Measurements from ENCODE around the gene RAMP3.
"Not testable (repeated sequence)": the region's sequence is repeated elsewhere in the genome, so short reads cannot be mapped to it uniquely, and the experiment has no call there.

Gene RAMP3

DNA sequence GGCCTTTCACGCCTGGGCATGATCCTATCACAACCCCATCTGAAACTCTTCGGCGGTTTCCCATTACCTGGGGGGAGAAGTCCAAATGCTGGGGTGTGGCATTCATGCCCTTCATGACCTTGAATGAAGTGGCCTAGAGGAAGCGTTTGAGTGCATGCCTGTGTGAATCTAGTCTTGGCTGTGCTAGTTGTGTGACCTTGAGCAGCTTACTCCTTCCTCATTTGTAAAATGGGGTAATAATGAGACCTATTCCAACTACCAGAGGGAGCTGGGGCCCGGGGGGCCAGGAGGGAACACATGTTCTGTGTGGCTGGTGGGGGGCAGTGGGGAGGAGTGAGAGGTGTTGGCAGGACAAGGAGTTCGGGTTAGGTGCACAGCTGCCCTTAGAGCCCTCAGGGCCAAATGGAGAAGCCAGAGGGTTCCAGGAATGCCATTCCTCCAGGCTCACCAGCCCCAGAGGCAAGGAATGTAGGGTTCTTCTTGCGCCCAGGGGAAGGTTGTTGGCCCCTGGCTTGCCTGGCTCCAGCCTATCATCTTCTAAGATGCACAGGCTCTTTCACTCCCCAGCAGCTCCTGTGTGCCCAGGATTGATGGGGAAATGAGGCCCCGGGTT lies 24.8 kb upstream of the RAMP3 start:
- no peak for DNase-seq (ENCODE audit: low read depth)

DNA sequence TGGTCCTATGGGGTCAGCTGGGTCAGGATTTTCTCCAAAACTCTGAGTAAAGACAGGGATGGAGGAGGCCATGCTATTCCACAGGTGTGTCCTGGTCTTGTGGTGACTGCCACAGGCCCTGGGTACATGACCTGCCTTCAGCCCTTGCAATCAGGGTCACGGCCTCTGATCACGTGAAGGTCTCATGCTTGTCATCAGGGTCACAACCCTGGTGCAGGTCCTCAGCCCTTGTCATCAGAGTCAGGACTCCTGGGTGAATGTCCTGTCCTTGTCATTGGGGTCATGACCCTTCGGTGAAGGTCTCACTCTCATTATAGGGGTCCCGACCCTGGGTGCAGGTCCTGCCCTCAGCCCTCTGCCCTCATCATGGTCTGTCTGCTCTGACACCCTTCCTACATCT lies 24.2 kb upstream of the RAMP3 start:
- no peak for DNase-seq (ENCODE audit: low read depth)

DNA sequence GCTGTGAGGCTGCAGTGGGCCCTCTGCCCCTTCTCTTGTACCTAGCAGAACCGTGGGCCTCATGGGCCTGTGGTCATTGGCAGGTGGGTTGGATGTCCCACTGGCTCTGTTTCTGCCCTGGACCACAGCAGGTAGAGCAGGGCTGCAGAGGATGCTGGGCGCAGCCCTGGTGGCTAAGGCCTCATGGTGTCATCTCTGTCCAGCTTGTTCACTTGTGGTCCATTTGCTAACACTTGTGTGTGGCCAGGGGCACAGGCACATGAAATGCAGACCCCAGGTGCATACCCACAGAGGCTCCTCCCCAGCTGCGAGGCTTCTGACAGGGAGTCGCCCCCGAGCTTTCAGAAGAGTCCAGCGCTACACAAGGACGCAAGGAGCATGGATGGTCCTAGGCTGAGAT lies 23.7 kb upstream of the RAMP3 start:
- no peak for DNase-seq (ENCODE audit: low read depth)

DNA sequence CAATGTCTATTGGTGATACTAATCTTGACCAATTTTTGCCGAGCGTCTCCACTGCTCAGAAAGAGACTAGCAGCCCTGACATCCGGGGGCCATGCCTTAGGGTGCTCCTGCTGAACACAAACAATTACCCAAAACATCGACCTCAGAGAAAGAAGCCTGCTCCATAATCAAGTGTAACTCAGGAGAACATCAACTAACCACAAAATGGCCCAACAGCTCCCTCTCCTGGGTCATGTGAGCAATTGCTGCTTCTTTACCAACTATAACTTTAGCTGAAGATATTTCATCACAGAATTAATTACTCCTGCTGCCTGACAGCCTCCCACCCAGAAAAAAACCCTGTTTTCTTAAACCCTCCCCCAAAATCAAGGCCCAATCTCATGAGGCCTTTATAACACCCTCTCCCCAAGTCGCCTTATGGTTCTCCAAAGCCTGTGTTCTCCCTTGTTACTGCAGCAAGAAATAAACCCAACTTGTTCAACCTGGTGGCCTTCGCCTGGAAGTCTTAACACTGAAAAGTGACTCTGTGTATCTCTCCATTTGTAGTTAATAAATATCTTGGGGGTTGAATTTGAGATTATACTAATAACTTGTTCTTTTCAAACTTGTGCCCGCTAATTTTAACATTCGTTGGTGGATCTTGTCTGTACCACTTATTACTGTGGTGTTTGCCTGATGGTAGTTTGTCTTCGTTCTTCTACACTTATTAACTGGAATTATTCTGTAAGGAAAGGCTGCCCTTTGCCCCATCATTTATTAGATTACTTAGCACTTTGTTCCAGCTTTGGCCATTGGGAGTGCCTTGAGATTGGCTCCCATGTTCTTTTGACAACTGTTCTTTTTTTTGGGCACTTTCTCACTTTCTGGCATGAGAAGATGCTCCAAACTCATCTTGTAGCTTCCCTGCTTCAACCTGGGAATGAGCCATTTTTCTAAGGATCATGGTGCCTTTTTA lies 21.2 kb upstream of the RAMP3 start:
- peak; percentile 48 for DNase-seq (ENCODE audit: low read depth)

DNA sequence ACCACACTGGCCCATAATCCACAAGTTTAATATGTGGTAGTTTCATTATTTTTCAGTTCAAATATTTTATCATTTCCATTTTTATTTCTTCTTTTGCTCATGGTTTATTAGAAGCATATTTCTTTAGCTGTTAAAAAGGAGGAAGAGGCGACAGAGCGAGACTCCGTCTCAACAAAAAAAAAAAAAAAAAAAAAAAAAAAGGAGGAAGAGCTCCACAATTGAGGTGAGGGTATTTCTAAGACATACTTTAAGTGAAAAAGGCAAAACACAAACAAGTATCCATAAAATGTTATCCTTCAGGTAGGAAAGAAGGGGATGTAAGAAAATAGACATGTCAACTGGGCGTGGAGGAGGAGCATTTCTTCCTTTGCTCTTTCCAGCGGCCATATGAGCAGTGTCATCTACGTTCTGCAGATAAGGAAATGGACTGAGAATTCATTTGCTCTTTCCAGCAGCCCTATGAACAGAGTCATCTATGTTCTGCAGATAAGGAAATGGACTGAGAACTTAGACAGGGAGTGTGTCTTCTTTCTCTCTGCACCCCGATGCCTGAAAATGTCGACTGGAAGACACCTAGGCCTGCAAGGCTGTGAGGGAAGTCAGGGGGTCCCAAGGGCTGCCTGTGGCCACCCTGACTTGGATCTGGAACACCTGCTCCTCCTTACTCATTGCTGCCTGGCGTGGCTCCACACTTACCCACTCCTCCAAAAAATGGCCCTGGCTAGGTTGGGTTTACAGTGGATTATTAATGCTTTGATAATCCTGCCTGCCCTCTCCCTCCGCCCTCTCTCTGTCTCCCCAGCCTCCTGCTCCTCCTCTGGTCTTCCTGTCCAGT lies 18.9 kb upstream of the RAMP3 start:
- DNase-seq (ENCODE audit: low read depth): no peak

DNA sequence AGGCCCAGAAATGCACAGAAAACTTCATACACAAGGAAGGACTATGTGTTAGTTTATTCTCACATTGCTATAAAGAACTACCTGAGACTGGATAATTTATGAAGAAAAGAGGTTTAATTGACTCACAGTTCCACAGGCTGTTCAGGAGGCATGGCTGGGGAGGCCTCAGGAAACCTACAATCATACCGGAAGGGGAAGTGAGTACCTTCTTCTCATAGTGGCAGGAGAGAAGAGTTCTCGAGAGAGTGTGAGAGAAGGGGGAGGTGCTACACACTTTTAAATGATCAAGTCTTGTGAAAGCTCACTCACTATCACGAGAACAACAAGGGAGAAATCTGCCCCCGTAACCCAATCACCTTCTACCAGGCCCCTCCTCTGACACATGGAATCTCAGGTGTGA lies 16.8 kb upstream of the RAMP3 start:
- DNase-seq (ENCODE audit: low read depth): no peak

DNA sequence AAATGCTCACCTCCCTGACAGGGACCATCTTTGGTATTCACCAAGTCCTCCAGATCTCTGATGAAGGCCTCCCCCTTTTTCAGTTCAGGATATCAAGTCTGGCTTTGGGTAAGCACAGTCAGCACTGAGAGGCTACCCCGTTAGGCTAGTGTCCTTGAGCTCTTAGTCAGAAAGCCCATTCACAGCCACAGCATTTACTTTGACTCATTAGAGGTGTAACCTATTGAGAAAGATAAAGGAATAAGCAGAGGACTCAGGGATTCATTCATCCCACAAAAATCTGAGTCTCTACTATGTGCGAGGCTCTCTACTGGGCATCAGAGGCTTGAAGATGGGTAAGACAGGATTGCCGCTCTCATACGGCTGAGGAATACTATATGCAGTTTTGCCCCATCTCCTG lies 14.0 kb upstream of the RAMP3 start:
- no peak for DNase-seq (ENCODE audit: low read depth)

DNA sequence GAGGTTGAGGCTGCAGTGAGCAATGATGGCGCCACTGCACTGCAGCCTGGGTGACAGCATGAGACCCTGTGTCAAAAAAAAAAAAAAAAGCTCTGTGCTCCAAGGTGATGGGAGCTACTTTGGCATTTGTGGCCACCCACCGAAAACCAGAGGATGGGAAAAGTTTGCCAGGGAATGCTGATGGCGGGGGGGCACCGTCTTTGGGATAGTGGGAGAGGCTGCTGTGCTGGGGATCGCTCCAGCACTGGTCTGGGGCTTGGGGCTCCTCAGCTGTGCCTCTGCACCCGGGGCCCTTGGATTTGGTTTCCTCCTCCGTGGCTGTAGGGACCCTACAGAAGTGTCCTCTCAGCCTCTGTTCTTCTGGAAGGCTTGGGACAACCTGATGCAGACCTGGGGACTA lies 11.7 kb upstream of the RAMP3 start:
- DNase-seq (ENCODE audit: low read depth): no peak

DNA sequence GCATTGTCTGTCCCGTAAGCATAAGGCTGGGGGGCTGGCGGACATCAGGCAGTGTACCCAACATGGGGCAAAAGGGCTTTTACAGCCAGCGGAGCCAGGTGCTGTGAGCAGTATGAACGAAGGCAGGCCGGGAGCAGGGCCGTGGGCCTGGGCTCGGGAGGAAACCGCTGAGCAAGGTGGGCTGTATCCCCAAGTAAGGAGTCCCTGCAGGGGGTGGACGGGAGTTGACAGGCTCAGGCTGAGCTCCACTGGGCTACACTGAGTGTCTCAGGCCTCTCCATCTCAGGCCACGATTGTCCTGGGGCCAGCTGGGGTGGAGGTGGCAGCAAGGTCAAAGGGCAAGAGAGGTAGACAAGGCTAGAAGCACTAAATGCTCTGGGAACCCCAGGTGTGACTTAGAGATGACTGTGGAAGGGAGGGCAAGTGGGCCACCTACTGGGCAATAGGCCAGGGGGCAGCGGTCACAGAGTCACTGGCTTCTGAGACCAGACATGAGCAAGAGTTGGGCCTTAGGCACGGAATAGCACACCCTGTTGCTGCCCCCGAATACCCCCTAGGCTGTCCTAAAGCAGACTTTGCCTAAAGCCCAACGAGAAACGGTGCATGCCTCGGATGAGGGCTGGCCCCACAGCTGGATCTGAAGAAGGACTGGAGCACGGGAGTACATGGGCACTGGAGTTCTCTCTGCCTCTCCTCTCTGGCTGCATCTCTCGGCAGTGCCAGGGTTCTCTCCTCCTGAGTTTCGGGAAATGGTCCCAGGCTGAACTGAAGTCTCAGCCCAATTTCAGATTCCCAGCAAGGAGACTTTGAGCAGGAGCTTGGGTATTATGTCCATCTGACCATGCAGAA lies 10.8 kb upstream of the RAMP3 start:
- no peak for DNase-seq (ENCODE audit: low read depth)

DNA sequence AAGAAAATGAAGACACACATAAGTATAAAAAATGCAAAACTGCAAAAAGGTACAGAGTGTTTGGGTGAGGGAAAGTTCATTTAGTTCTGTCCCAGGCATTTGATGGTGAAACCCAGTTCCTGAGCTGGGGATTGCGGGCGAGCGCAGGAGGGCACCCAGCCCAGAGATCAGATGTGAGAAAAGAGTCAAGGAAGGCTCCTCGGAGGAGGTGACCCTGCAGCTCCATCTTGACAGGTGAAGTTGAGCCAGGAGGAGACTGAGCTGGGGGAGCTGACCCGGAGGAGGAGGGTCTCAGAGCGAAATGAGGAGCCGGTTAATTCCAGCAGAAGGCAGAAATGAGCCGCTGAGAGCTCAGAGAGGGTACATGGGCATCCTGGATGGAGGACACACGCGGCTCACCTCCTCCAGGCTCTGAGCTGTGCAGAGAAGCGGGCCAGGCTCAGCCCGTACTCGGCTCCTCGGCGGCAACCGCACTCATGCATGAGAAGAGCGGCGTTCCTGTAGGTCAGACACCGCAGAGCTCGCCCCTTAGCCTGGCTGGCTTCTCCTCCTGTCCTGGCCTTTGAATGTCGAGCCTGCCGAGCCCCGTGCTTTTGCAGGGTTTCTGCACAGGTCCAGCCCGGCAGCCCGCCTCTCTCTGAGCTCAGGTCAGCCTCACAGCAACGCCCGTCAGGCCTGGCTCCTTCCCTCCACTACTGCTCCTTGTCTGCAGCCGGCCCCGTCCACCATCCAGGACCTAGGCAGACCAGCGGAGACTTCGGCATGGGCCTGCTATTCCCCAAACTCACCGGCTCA lies 9.5 kb upstream of the RAMP3 start:
- DNase-seq (ENCODE audit: low read depth): no peak

DNA sequence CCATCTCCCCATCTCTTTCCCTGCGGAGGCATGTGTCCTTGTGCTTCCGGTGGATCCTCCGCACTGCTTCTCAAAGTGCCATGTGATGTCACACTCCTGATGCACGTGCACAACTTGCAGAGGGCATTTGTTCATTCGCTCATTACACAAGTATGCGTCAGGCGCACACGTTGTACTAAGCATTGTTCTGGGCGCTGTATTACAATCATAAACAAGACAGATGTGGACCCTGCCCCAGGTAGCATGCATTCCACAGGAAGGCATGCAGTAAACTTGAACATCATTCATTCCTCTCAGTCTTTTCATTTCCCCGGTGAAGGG lies 9.0 kb upstream of the RAMP3 start:
- no peak for DNase-seq (ENCODE audit: low read depth)

DNA sequence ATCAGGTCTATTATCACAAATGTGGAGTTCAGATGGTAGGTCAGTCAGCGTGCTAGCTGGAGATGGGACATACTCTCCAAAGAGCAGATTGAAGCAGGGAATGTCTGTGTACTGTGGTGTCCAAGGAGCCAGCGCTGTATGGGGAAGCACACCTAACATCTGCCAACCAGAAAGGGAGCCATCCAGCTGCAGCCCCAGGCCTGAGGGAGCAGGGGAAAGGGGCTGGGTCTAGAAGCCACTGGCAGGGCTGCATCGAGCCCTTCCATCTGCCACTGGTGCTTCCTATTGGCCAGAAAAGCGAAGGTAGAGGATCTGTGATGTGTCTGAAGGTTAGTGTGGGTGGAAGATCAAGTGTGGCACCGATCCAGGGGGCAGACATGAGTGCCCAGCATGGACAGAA lies 8.0 kb upstream of the RAMP3 start:
- DNase-seq (ENCODE audit: low read depth): no peak

DNA sequence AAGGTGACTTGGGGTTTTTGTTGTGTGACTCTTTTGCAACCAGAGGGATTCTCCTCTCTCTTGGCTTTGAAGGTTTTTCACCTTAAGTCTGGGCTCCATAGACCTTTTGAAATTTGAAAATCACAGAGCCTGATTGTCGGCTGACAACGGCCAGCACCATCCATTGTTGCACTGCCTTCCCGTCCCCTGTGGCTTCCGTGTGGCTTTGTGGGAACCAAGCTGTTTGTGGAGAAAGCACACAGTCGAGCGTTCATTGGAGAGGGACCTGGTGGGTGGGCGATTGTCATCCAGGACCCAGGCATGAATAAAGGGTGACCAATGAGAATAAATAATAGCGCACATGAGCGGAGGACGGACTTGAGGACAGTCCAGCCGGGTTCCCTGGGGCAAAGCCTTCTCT lies 7.4 kb upstream of the RAMP3 start:
- no peak for DNase-seq (ENCODE audit: low read depth)

DNA sequence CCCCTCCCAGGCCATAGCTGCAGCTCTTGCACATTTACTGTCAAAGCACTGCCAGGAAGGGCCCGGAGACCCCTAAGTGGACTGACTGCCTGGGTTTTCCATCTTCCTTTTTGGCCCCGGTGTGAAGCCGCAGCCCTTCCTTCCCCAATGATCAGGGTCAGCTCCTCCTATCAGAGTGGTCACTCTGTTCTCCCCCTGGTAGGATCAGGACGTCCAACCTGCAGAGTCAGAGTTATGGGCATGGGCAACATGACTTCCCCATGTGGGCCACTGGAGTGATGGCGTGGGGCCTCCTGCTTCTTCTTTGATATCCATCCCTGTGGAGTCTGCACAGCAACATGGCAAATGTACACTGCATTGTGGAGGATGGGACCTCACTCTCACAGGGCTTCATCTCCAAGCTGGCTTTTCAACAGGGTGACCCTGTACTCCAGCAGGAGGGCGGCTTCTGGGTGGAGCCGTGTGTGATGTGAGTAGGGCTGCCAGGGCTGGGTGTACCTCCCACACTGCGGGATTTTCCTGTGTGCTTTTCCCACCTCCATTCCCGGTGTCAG lies 6.4 kb upstream of the RAMP3 start:
- DNase-seq (ENCODE audit: low read depth): no peak

DNA sequence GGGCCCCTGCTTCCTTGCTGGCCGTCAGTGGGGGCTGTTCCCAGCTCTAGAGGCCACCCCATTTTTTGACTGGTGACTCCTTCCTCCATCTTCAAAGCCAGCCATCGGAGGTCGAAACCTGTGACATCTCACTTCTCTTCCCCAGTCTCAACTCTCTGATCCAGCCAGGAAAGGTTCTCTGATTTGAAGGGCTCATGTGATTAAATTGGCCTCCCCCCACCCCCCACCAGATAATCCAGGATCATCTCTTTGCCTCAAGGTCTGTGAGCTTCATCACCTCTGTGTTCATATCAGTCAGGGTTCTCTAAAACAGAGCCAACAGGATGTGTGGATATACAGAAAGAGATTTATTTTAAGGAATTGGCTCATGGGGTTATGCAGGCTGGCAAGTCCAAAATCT lies 5.6 kb upstream of the RAMP3 start:
- no peak for DNase-seq (ENCODE audit: low read depth)

DNA sequence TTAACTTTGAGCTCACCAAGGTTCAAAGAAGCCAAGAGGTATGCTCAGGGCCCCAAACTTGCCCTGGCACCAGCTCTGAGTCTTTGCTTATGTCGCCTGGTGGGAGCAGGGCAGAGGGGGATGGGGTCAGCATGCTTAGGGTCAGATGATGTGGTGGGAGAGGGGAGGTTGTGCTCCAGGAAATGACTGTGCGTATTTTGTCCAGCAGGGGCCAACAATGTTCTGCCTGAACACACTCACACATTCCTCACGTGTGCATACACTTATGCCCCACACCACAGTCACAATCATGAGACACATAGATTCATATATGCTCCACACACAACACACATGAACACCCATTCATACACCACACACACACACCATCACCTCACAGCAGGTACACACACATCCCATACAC lies 4.4 kb upstream of the RAMP3 start:
- DNase-seq (ENCODE audit: low read depth): no peak

DNA sequence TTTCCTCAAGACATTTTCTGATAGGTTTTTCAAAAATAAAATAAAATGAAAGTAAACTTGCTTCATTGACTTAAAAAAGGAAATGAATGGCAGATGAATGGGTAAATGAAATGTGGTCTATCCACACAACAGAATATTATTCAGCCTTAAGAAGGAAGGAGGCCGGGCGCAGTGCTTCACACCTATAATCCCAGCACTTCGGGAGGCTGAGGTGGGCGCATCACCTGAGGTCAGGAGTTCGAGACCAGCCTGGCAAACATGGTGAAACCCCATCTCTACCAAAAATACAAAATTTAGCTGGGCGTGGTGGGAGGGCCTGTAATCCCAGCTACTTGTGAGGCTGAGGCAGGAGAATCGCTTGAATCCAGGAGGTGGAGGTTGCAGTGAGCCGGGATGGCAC lies 3.7 kb upstream of the RAMP3 start:
- not testable (repeated sequence) for DNase-seq (ENCODE audit: low read depth)

DNA sequence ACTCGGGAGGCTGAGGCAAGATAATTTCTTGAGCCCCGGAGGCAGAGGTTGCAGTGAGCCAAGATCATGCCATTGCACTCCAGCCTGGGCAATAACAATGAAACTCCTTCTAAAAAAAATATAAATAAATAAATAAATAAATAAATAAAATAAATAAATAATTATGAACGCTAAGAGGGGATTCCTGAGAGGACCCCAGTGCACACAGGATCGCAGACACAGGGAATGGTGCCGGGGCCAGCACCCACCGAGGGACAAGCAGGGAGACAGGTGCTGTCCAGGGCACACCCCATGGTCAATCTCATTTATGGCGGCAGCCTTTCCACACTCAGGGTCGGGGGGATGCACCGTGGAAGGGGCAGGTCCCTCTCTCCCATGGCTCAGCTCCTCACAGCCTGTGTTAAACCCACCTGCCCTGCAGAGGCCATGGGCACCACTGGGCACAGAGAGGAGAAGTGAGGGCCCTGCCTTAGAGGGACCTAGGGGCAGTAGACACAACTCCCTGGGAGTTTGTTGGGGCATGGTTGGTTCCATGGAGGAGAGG lies 2.2 kb upstream of the RAMP3 start:
- no peak for DNase-seq (ENCODE audit: low read depth)

DNA sequence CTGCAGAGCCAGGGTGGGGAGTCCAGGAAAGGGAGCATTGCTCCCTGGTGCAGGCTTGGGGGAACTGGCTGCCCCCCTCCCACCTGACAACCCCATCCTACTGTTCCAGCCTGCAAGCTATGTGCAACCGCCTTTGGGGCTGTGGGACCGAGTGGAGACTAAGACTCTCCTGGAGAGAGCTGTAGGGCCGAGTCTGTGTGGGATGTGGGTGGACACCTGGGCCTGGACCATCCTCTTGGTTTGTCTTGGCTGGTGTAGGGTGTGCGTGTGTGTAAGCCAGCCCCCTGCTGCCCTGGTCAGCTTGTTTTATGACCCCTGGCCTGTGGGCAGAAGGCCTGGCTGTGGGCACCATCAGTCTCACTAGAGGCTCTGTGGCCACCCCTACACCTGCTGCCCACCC lies 1.6 kb upstream of the RAMP3 start:
- no peak for DNase-seq (ENCODE audit: low read depth)

DNA sequence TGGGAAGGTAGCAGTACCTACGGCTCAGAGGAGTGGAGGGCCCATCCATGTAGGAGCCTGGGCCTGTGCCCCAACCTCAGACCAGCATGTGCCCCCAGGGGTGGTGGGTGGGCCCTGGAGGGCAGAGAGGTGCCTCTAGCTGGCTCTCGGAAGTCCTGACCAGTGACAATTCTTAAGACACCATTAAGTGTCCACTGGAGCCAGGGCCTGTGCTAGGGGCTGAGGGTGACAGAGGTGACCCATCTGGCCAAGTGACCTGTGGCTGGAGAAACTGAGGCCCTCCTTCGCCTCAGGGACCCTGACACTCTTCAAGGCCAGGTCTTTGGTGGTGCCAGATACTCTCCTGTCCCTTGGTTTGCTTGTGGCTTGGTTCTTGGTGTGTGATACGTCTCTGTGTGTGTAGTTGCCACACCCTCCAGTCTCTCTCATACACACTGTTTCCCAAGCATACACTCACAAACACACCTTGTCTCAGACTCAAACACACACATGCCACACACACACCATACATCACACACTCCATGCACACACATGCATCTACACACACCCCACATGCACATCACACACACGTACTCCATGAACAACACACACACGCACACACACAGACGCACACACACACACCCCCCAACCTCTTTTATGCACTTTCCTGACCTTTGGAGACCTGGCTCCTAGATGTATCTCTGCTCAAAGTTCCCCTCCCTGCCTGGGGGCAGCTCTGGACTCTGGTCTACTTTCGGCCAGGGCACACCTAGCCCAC lies 897 bp upstream of the RAMP3 start:
- DNase-seq (ENCODE audit: low read depth): no peak

All from stimulated activated CD4-positive, alpha-beta T cell treated with anti-CD3 and anti-CD28 coated beads, Interleukin-2, amount 100 ng/mL, for 4 hours (primary cell).